ENCODE results near the gene ELF5.

The ELF5 gene

GRCh38 chr11:34487430-34487829 is 26.2 kb downstream of the ELF5 start:
- Histone ChIP-seq H3K9me3 (ENCODE audit: low read length) (no peaks in the 10 kb centered on the region), H3K79me2 (ENCODE audit: insufficient read depth, low read length) (no peaks in the 10 kb centered on the region), H4K20me1 (ENCODE audit: insufficient read depth, low read length) (no peaks in the 10 kb centered on the region), H3K4me1 (ENCODE audit: insufficient read depth, low read length, severe bottlenecking) (no peaks in the 10 kb centered on the region), H3K27ac (ENCODE audit: low read depth, low read length, poor library complexity, severe bottlenecking) (no peak overlapping the region), H3K27me3 (ENCODE audit: insufficient read depth, low read length) (no peaks in the 10 kb centered on the region), H3K4me2 (ENCODE audit: low read length) (no peak overlapping the region), H2AFZ (ENCODE audit: low read length) (no peak overlapping the region), H3F3A (ENCODE audit: insufficient read depth, low read length) (no peaks in the 10 kb centered on the region), H3K9ac (ENCODE audit: low read length) (no peak overlapping the region), H3K9me2 (ENCODE audit: low read depth, low read length) (no peaks in the 10 kb centered on the region), H3K36me3 (ENCODE audit: insufficient read depth, low read length) (no peaks in the 10 kb centered on the region), H3K4me3 (ENCODE audit: low read depth, low read length, poor library complexity, severe bottlenecking) (no peak overlapping the region)
- TF ChIP-seq EZH2 (IDR thresholded peaks at IDR 0.05; ENCODE audit: borderline replicate concordance, low read length), result no peak
- TF ChIP-seq CTCF (IDR thresholded peaks at IDR 0.05; ENCODE audit: low read length), result no peak

- H3F3A ChIP-seq (ENCODE audit: insufficient read depth, low read length), result no peaks in the 10 kb centered on the region
- H3K9me3 ChIP-seq (ENCODE audit: low read length), result no peaks in the 10 kb centered on the region
- no peak overlapping the region for H3K27ac ChIP-seq (ENCODE audit: low read depth, low read length, poor library complexity, severe bottlenecking)
- H3K4me1 ChIP-seq (ENCODE audit: insufficient read depth, low read length, severe bottlenecking), result no peaks in the 10 kb centered on the region
- no peak overlapping the region for H3K4me2 ChIP-seq (ENCODE audit: low read length)
- no peaks in the 10 kb centered on the region for H3K36me3 ChIP-seq (ENCODE audit: insufficient read depth, low read length)
- H3K9me2 ChIP-seq (ENCODE audit: low read depth, low read length), result no peaks in the 10 kb centered on the region
- no peak overlapping the region for H2AFZ ChIP-seq (ENCODE audit: low read length)
- H3K9ac ChIP-seq (ENCODE audit: low read length), result no peak overlapping the region
- no peaks in the 10 kb centered on the region for H3K79me2 ChIP-seq (ENCODE audit: insufficient read depth, low read length)
- TF ChIP-seq EZH2 (IDR thresholded peaks at IDR 0.05; ENCODE audit: borderline replicate concordance, low read length) (no peak), CTCF (IDR thresholded peaks at IDR 0.05; ENCODE audit: low read length) (no peak)
- no peak overlapping the region for H3K4me3 ChIP-seq (ENCODE audit: low read depth, low read length, poor library complexity, severe bottlenecking)
- no peaks in the 10 kb centered on the region for H3K27me3 ChIP-seq (ENCODE audit: insufficient read depth, low read length)
- no peaks in the 10 kb centered on the region for H4K20me1 ChIP-seq (ENCODE audit: insufficient read depth, low read length)
These were observed 30.3 kb downstream of the ELF5 start for GRCh38 chr11:34483106-34483874.

- Histone ChIP-seq H3K4me1 (ENCODE audit: insufficient read depth, low read length, severe bottlenecking) (no peaks in the 10 kb centered on the region), H3K9me2 (ENCODE audit: low read depth, low read length) (no peaks in the 10 kb centered on the region), H2AFZ (ENCODE audit: low read length) (no peak overlapping the region), H3K36me3 (ENCODE audit: insufficient read depth, low read length) (no peaks in the 10 kb centered on the region), H3F3A (ENCODE audit: insufficient read depth, low read length) (no peaks in the 10 kb centered on the region), H3K4me3 (ENCODE audit: low read depth, low read length, poor library complexity, severe bottlenecking) (no peak overlapping the region), H3K79me2 (ENCODE audit: insufficient read depth, low read length) (no peaks in the 10 kb centered on the region), H3K27ac (ENCODE audit: low read depth, low read length, poor library complexity, severe bottlenecking) (no peak overlapping the region), H4K20me1 (ENCODE audit: insufficient read depth, low read length) (no peaks in the 10 kb centered on the region), H3K4me2 (ENCODE audit: low read length) (no peak overlapping the region), H3K9me3 (ENCODE audit: low read length) (no peaks in the 10 kb centered on the region), H3K27me3 (ENCODE audit: insufficient read depth, low read length) (no peaks in the 10 kb centered on the region), H3K9ac (ENCODE audit: low read length) (no peak overlapping the region)
- no peak for TF ChIP-seq EZH2 (IDR thresholded peaks at IDR 0.05; ENCODE audit: borderline replicate concordance, low read length)
- TF ChIP-seq CTCF (IDR thresholded peaks at IDR 0.05; ENCODE audit: low read length), result no peak
These were observed 32.3 kb downstream of the ELF5 start for GRCh38 chr11:34481307-34481706.

Data from OCI-LY1 (cell line).